HepG2 (cell line): ENCODE results near the gene TUBGCP5. TPM values are rescaled to one million over a fixed set of nuclear protein-coding genes. Genes with fewer than 3 reads are reported as not detected.
A peak's percentile ranks its signal among the peaks of the same experiment; 100 is the strongest.

ENCODE experiments used
- ATAC-seq: fragments of 200-7000 bp; cut with Tn5 transposase; 3 replicates; pipeline ENCODE4 v1.9.1; 2020; ENCODE audit warnings: mild to moderate bottlenecking, moderate library complexity
- BruUV-seq: library from RNA; stranded (reverse); fragments of 400-500 nt; replicated peaks from 2 replicates; lab custom pipeline; 2021; lab: Mats Ljungman, UMichigan
- CTCF ChIA-PET: fragments of 300-600 bp; formaldehyde crosslinking; extraction: SDS; loops from one replicate; lab custom pipeline; 2021; ENCODE audit warnings: low total read pairs, inconsistent platforms, low intra/inter-chr PET ratio; lab: Yijun Ruan, JAX
- POLR2A ChIA-PET: fragments of 350-600 bp; sonication (Branson Sonifier 250); formaldehyde crosslinking; loops from one replicate; lab custom pipeline; 2020; ENCODE audit warnings: antibody characterized with exemption, inconsistent platforms; lab: Yijun Ruan, JAX
- DNase-seq: peaks from one replicate; pipeline ENCODE4 v3.0.0-alpha.2; 2015; ENCODE audit warnings: low spot score
- FAIRE-seq: peaks from 3 replicates; lab custom pipeline; 2011; peaks lifted over from hg19 to GRCh38; lab: Jason Lieb, UNC
- H2AFZ ChIP-seq: one replicate; pipeline ENCODE4 v1.6.1; 2011; ENCODE audit warnings: low read length, inconsistent platforms
- H3K27ac ChIP-seq: fragments of 300-600 bp; 3 replicates; pipeline ENCODE4 v1.8.0; 2011; ENCODE audit warnings: mixed run types, mild to moderate bottlenecking, mixed read lengths, low read length, inconsistent platforms; ENCODE audit not compliant: insufficient read depth; ENCODE audit errors: extremely low read length
- H3K27me3 ChIP-seq, 2 experiments: fragments of 200-600 bp in 1 of 2; 2 replicates in 1 of 2; 3 replicates in 1 of 2; pipeline versions ENCODE4 v1.6.0 to v1.8.0; 2011; ENCODE audit warnings: low read length in 2 of 2, mild to moderate bottlenecking in 2 of 2, moderate library complexity in 2 of 2, inconsistent platforms in 1 of 2; ENCODE audit not compliant: insufficient read depth in 2 of 2, control insufficient read depth in 1 of 2
- H3K36me3 ChIP-seq, 2 experiments: fragments of 200-600 bp in 1 of 2; replicated peaks in 1 of 2; 2 replicates in 1 of 2; 3 replicates in 1 of 2; pipeline versions ENCODE4 v1.5.1 to v1.8.0; 2011; ENCODE audit warnings: low read length in 2 of 2, inconsistent platforms in 1 of 2; ENCODE audit not compliant: insufficient read depth in 2 of 2, control insufficient read depth in 1 of 2
- H3K4me1 ChIP-seq: 2 replicates; pipeline ENCODE4 v1.5.1; 2012; ENCODE audit warnings: low read length, inconsistent platforms; ENCODE audit not compliant: insufficient read depth
- H3K4me2 ChIP-seq: 2 replicates; pipeline ENCODE4 v1.6.0; 2011; ENCODE audit warnings: low read depth, low read length, inconsistent platforms
- H3K4me3 ChIP-seq, 3 experiments: fragments of 200-600 bp in 1 of 3; sonication (generic), shearing (Covaris generic) in 1 of 3; replicated peaks in 1 of 3; 2 replicates each; pipeline ENCODE4 v1.5.1; 2011 to 2016; ENCODE audit warnings: low read length in 3 of 3, inconsistent platforms in 2 of 3, low read depth in 2 of 3, mild to moderate bottlenecking in 2 of 3, control low read depth in 1 of 3, mixed read lengths in 1 of 3; ENCODE audit not compliant: insufficient read depth in 1 of 3
- H3K79me2 ChIP-seq: one replicate; pipeline ENCODE4 v1.6.1; 2011; ENCODE audit warnings: low read length, inconsistent platforms; ENCODE audit not compliant: insufficient read depth
- H3K9ac ChIP-seq: 2 replicates; pipeline ENCODE4 v1.6.0; 2011; ENCODE audit warnings: mild to moderate bottlenecking, low read depth, low read length, inconsistent platforms; ENCODE audit not compliant: insufficient read depth
- H3K9me3 ChIP-seq: 2 replicates; pipeline ENCODE4 v1.5.1; 2012; ENCODE audit warnings: mild to moderate bottlenecking, low read length
- H4K20me1 ChIP-seq: 2 replicates; pipeline ENCODE4 v1.6.0; 2011; ENCODE audit warnings: inconsistent platforms, mild to moderate bottlenecking, low read length, moderate library complexity; ENCODE audit not compliant: insufficient read depth
- CEBPG ChIP-seq: IDR thresholded peaks from 2 replicates; pipeline ENCODE4 v1.6.1; 2016
- SMC3 ChIP-seq: IDR thresholded peaks from 2 replicates; pipeline ENCODE4 v1.6.1; 2011; ENCODE audit warnings: low read length, improper control_type of control experiment
- TCF7 ChIP-seq: sonication (generic); IDR thresholded peaks from 2 replicates; pipeline ENCODE4 v1.6.1; 2016; ENCODE audit warnings: antibody characterized with exemption, low read depth
- TRAFD1 ChIP-seq: sonication (generic); formaldehyde crosslinking; IDR thresholded peaks from 2 replicates; pipeline ENCODE4 v1.5.1; 2020; ENCODE audit warnings: missing genetic modification reagents, mild to moderate bottlenecking, borderline replicate concordance
- WGBS: methylation state at CpG from one replicate; pipeline ENCODE4 v1.1.6; 2017; ENCODE audit warnings: low lambda C conversion rate; 5-methylcytosine and 5-hydroxymethylcytosine counted together
- in situ Hi-C: cut with HindIII; loops from 2 replicates; pipeline ENCODE4 v1.10.0; 2017; ENCODE audit warnings: low pct_unique_long_range_greater_than_20kb; ENCODE audit not compliant: extremely low pct_ligation_motif_present
- intact Hi-C: fragments of 100-400 bp; cut with micrococcal nuclease; formaldehyde crosslinking; loops from one replicate; pipeline ENCODE4 v1.10.0; 2022; ENCODE audit not compliant: unreplicated experiment
- polyA plus RNA-seq, 8 experiments: library from polyadenylated mRNA; depleted of rRNA in 3 of 8; stranded (reverse) in 7 of 8; unstranded in 1 of 8; fragments of >200 nt; fragmentation: Illumina TruSeq in 4 of 8; extraction: Trizol in 4 of 8; gene quantifications; 2 replicates each; pipeline versions ENCODE4 v1.2.1 to v1.2.3, GENCODE V29; 2011 to 2016; ENCODE audit warnings: low read depth in 4 of 8, missing spikeins in 1 of 8, mixed read lengths in 1 of 8; ENCODE audit not compliant: insufficient read depth in 1 of 8
- total RNA-seq, 5 experiments: library from RNA; depleted of rRNA; stranded (reverse); fragments of >200 nt; fragmentation: Illumina TruSeq; extraction: Trizol; gene quantifications; 2 replicates each; pipeline ENCODE4 v1.2.3, GENCODE V29; 2016; ENCODE audit warnings: low read depth in 1 of 5
- TF ChIP-seq, protein P1 (sequence below): sonication (generic); formaldehyde crosslinking; IDR thresholded peaks from 2 replicates; pipeline ENCODE4 v1.5.0; 2020; ENCODE audit warnings: mild to moderate bottlenecking, missing genetic modification reagents, moderate library complexity

TUBGCP5 gene
- total and polyA plus RNA-seq, 2 of the 13 experiments (the other 11 are each of a cell fraction or from before 2014, with no cell fraction given), result 7.2 to 25.0 TPM

GRCh38 chr15:23035964-23036566 is 3.3 kb downstream of the TUBGCP5 start (continued):
- TF ChIP-seq, protein P1, sequence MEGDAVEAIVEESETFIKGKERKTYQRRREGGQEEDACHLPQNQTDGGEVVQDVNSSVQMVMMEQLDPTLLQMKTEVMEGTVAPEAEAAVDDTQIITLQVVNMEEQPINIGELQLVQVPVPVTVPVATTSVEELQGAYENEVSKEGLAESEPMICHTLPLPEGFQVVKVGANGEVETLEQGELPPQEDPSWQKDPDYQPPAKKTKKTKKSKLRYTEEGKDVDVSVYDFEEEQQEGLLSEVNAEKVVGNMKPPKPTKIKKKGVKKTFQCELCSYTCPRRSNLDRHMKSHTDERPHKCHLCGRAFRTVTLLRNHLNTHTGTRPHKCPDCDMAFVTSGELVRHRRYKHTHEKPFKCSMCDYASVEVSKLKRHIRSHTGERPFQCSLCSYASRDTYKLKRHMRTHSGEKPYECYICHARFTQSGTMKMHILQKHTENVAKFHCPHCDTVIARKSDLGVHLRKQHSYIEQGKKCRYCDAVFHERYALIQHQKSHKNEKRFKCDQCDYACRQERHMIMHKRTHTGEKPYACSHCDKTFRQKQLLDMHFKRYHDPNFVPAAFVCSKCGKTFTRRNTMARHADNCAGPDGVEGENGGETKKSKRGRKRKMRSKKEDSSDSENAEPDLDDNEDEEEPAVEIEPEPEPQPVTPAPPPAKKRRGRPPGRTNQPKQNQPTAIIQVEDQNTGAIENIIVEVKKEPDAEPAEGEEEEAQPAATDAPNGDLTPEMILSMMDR, result peak; percentile 73
- TF ChIP-seq SMC3, result 0 out of 2 replicates have a peak, but pooled peaks have one; percentile 30
- TF ChIP-seq, all 625 proteins: peak for 8

GRCh38 chr15:23033979-23034378 is 5.4 kb downstream of the TUBGCP5 start:
- Histone ChIP-seq H4K20me1 (no peaks in the 10 kb centered on the region), H3K79me2 (peaks cover 13% of the 10 kb centered on the region), H3K27ac (no peak overlapping the region), H3K9ac (no peak overlapping the region), H3K4me2 (no peak overlapping the region), H3K36me3 (peaks cover 12 to 36% of the 10 kb centered on the region in 2 experiments; a peak in 4 of 5 replicates), H3K4me3 (no peak overlapping the region), H3K9me3 (no peaks in the 10 kb centered on the region), H3K4me1 (peaks cover 24% of the 10 kb centered on the region), H3K27me3 (no peaks in the 10 kb centered on the region; a peak in 1 of 5 replicates), H2AFZ (no peak overlapping the region)
- in situ Hi-C loops (loop anchor here (10.0 kb wide), 1 partner anchor 249 kb away; the partner anchor contains the start of gene NIPA1), intact Hi-C loops (no loop called here)
- BruUV-seq, result no TSS peak
- FAIRE-seq, result no peak
- peak; percentile 21; the same call in 1 of the 2 replicates for TF ChIP-seq CEBPG (CRISPR knock-in tag)
- TF ChIP-seq TRAFD1 (CRISPR knock-in tag), result no peak
- peak; percentile 37; the same call in 1 of the 2 replicates for TF ChIP-seq TCF7
- peak; percentile 29 for DNase-seq
- ChIA-PET POLR2A (no interaction called here), CTCF (no interaction called here)
- 96% methylated on average over 2 of the region's 2 CpGs for WGBS
- ATAC-seq, result no peak
